ENCODE data around the gene WFDC10B. TPM values are rescaled to one million over a fixed set of nuclear protein-coding genes. Genes with fewer than 3 reads are reported as not detected.

The WFDC10B gene
- total RNA-seq, 1 experiment from 2014 or later: not detected

DNA sequence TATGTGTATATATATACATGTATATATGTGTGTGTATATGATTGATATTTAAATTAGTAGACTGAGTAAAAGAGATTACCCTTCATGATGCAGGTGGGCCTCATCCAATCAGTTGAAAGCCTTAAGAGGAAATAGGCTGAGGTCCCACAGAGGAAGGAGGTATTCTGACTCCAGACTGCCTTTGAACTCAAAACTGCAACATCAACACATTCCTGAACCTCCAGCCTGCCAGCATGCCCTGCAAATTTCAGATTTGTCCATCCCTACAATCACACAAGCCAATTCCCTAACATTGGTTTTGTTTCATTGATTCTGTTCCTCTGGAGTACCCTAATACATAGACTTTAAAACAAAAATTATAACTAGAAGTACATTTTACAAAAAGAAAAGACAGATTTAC is 40.2 kb upstream of the WFDC10B start:
- H3K4me2 ChIP-seq (ENCODE audit: low read length): no peak overlapping the region
- no peak for TF ChIP-seq CTCF (conservative IDR thresholded peaks at IDR 0.05; ENCODE audit: low read depth, low read length)
- no peak for TF ChIP-seq EZH2 (IDR thresholded peaks at IDR 0.05; ENCODE audit: low read length, unreplicated experiment)
- TF ChIP-seq EZH2phosphoT487 (IDR thresholded peaks at IDR 0.05; ENCODE audit: borderline replicate concordance, low read length): no peak
- CTCF ChIA-PET: no interaction called here

DNA sequence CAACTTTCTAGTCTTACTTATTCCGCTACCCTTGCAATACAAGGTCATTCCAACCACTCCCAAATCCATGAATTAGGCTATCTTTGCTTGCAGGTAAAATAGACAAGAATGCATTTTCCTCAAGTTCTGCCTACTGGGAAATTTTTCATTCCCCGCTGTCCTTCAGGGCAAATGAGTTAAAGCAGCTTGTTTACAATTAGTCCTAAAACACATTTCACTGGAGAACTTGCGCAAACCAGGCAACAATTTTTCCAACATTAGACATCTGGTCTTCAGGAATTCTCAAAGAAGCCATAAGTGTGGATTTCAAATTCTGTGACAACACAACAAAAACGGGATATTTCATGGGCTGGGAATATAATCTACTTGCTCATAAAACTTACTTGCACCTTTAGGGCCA is 37.8 kb upstream of the WFDC10B start:
- Histone ChIP-seq H3K79me2 (ENCODE audit: low read length) (no peaks in the 10 kb centered on the region), H3K9ac (ENCODE audit: low read length) (no peak overlapping the region), H3K4me1 (ENCODE audit: insufficient read depth, low read length) (no peaks in the 10 kb centered on the region), H3K4me2 (ENCODE audit: low read length) (no peak overlapping the region), H3K4me3 (ENCODE audit: low read length) (no peak overlapping the region), H3K9me3 (ENCODE audit: low read length) (no peaks in the 10 kb centered on the region), H3K27ac (ENCODE audit: low read length) (no peak overlapping the region), H3K36me3 (ENCODE audit: low read depth, low read length) (no peaks in the 10 kb centered on the region), H2AFZ (ENCODE audit: low read length) (no peak overlapping the region), H3F3A (ENCODE audit: low read length, unreplicated experiment) (no peaks in the 10 kb centered on the region), H4K20me1 (ENCODE audit: low read length) (no peaks in the 10 kb centered on the region), H3K27me3 (ENCODE audit: low read length) (no peaks in the 10 kb centered on the region), H3K9me2 (replicated peaks; ENCODE audit: low read length) (no peaks in the 10 kb centered on the region)
- BruUV-seq (replicated peaks): no TSS peak
- DNase-seq (no peak), ATAC-seq (no peak)
- TF ChIP-seq CTCF (conservative IDR thresholded peaks at IDR 0.05; ENCODE audit: low read depth, low read length) (no peak), EZH2 (IDR thresholded peaks at IDR 0.05; ENCODE audit: low read length, unreplicated experiment) (no peak)
- intact Hi-C loops (cut with micrococcal nuclease): no loop called here
- POLR2A ChIA-PET (ENCODE audit: unreplicated experiment): no interaction called here
- CTCF ChIA-PET: no interaction called here

More for the DNA sequence above, 40.2 kb upstream of the WFDC10B start:
- H3K9me2 ChIP-seq (replicated peaks; ENCODE audit: low read length): no peaks in the 10 kb centered on the region
- H3K4me1 ChIP-seq (ENCODE audit: insufficient read depth, low read length): no peaks in the 10 kb centered on the region
- no peaks in the 10 kb centered on the region for H3K79me2 ChIP-seq (ENCODE audit: low read length)
- H3K9me3 ChIP-seq (ENCODE audit: low read length): no peaks in the 10 kb centered on the region
- no peak overlapping the region for H2AFZ ChIP-seq (ENCODE audit: low read length)
- no peak overlapping the region for H3K4me3 ChIP-seq (ENCODE audit: low read length)
- DNase-seq (no peak), ATAC-seq (no peak)
- H3K36me3 ChIP-seq (ENCODE audit: low read depth, low read length): no peaks in the 10 kb centered on the region
- H4K20me1 ChIP-seq (ENCODE audit: low read length): no peaks in the 10 kb centered on the region
- H3K9ac ChIP-seq (ENCODE audit: low read length): no peak overlapping the region
- intact Hi-C loops (cut with micrococcal nuclease): no loop called here
- BruUV-seq (replicated peaks): no TSS peak
- POLR2A ChIA-PET (ENCODE audit: unreplicated experiment): no interaction called here
- 0 out of 2 replicates have a peak, but pooled peaks cover 5% of the 10 kb centered on the region for H3K27me3 ChIP-seq (ENCODE audit: low read length)
- H3F3A ChIP-seq (ENCODE audit: low read length, unreplicated experiment): no peaks in the 10 kb centered on the region
- H3K27ac ChIP-seq (ENCODE audit: low read length): no peak overlapping the region

DNA sequence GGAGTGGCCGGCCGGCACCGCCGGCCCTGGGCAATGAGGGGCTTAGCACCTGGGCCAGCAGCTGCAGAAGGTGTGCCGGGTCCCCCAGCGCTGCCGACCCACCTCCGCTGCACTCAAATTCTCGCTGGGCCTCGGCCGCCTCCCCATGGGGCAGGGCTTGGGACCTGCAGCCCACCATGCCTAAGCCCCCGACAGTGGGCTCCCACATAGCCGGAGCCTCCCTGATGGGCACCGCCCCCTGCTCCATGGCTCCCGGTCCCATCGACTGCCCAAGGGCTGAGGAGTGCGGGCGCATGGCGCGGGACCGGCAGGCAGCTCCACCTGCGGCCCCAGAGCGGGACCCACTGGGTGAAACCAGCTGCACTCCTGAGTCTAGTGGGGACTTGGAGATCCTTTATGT is 31.2 kb upstream of the WFDC10B start:
- POLR2A ChIA-PET (ENCODE audit: unreplicated experiment): no interaction called here
- BruUV-seq (replicated peaks): no TSS peak
- Histone ChIP-seq H3K36me3 (ENCODE audit: low read depth, low read length) (no peaks in the 10 kb centered on the region), H4K20me1 (ENCODE audit: low read length) (no peaks in the 10 kb centered on the region), H3K9ac (ENCODE audit: low read length) (no peak overlapping the region), H3K9me2 (replicated peaks; ENCODE audit: low read length) (no peaks in the 10 kb centered on the region), H3K79me2 (ENCODE audit: low read length) (no peaks in the 10 kb centered on the region), H3K4me2 (ENCODE audit: low read length) (no peak overlapping the region), H3F3A (ENCODE audit: low read length, unreplicated experiment) (no peaks in the 10 kb centered on the region), H2AFZ (ENCODE audit: low read length) (no peak overlapping the region), H3K9me3 (ENCODE audit: low read length) (peaks cover 16% of the 10 kb centered on the region), H3K27me3 (ENCODE audit: low read length) (no peaks in the 10 kb centered on the region), H3K4me3 (ENCODE audit: low read length) (no peak overlapping the region), H3K27ac (ENCODE audit: low read length) (no peak overlapping the region), H3K4me1 (ENCODE audit: insufficient read depth, low read length) (no peaks in the 10 kb centered on the region)
- intact Hi-C loops (cut with micrococcal nuclease): no loop called here
- CTCF ChIA-PET: no interaction called here
- ATAC-seq: no peak
- no peak for DNase-seq
- TF ChIP-seq EZH2phosphoT487 (IDR thresholded peaks at IDR 0.05; ENCODE audit: borderline replicate concordance, low read length): no peak
- no peak for TF ChIP-seq EZH2 (IDR thresholded peaks at IDR 0.05; ENCODE audit: low read length, unreplicated experiment)
- no peak for TF ChIP-seq CTCF (conservative IDR thresholded peaks at IDR 0.05; ENCODE audit: low read depth, low read length)

Data from PC-3 (cell line).